NT2/D1 (cell line): ENCODE results near the gene LSP1.
A peak's percentile ranks its signal among the peaks of the same experiment; 100 is the strongest.

ENCODE experiments used
- DNase-seq: peaks from one replicate; pipeline ENCODE4 v3.0.0-alpha.2; 2011; ENCODE audit warnings: low read depth, low spot score
- H3K27me3 ChIP-seq: 2 replicates; pipeline ENCODE4 v1.6.0; 2011; ENCODE audit warnings: mild to moderate bottlenecking; ENCODE audit not compliant: insufficient read length, insufficient read depth
- H3K36me3 ChIP-seq: 2 replicates; pipeline ENCODE4 v1.6.1; 2011; ENCODE audit warnings: mild to moderate bottlenecking, low read length, mixed read lengths; ENCODE audit not compliant: insufficient read depth, insufficient read length
- H3K4me1 ChIP-seq: 2 replicates; pipeline ENCODE4 v1.5.1; 2011; ENCODE audit not compliant: insufficient read depth, insufficient read length
- H3K4me3 ChIP-seq: 2 replicates; pipeline ENCODE4 v1.5.1; 2011; ENCODE audit warnings: low read depth; ENCODE audit not compliant: insufficient read length
- H3K9ac ChIP-seq: 2 replicates; pipeline ENCODE4 v1.6.0; 2011; ENCODE audit warnings: low read depth; ENCODE audit not compliant: insufficient read length
- H3K9me3 ChIP-seq: 2 replicates; pipeline ENCODE4 v1.5.1; 2011; ENCODE audit warnings: mild to moderate bottlenecking, low read length; ENCODE audit not compliant: insufficient read depth
- SUZ12 ChIP-seq: IDR thresholded peaks from 2 replicates; pipeline ENCODE4 v1.6.1; 2011; ENCODE audit not compliant: insufficient read length, insufficient read depth; ENCODE audit errors: extremely low read depth
- YY1 ChIP-seq: IDR thresholded peaks from 2 replicates; pipeline ENCODE4 v1.6.1; 2011; ENCODE audit not compliant: insufficient read length, insufficient read depth
- ZNF274 ChIP-seq: IDR thresholded peaks from 2 replicates; pipeline ENCODE4 v1.6.1; 2011; ENCODE audit warnings: mild to moderate bottlenecking, low read depth, low read length

The LSP1 gene

GRCh38 chr11:1844221-1845094 lies 8.4 kb upstream of the LSP1 start:
- Histone ChIP-seq H3K4me1 (peaks cover 2% of the 10 kb centered on the region), H3K9ac (peak overlapping the region; percentile 34), H3K36me3 (no peaks in the 10 kb centered on the region), H3K9me3 (no peaks in the 10 kb centered on the region), H3K4me3 (no peak overlapping the region), H3K27me3 (no peaks in the 10 kb centered on the region)
- no peak for DNase-seq
- no peak for TF ChIP-seq ZNF274
- no peak for TF ChIP-seq YY1
- TF ChIP-seq SUZ12: no peak

GRCh38 chr11:1845095-1845429 lies 7.8 kb upstream of the LSP1 start:
- peaks cover 6% of the 10 kb centered on the region for H3K4me1 ChIP-seq
- TF ChIP-seq YY1 (no peak), SUZ12 (no peak), ZNF274 (no peak)
- no peak overlapping the region for H3K4me3 ChIP-seq
- H3K27me3 ChIP-seq: no peaks in the 10 kb centered on the region
- DNase-seq: no peak
- H3K9me3 ChIP-seq: no peaks in the 10 kb centered on the region
- H3K36me3 ChIP-seq: no peaks in the 10 kb centered on the region
- no peak overlapping the region for H3K9ac ChIP-seq

- no peak for DNase-seq
- TF ChIP-seq SUZ12: no peak
- TF ChIP-seq YY1: no peak
- no peak for TF ChIP-seq ZNF274
- Histone ChIP-seq H3K4me3 (no peak overlapping the region), H3K9ac (no peak overlapping the region), H3K36me3 (no peaks in the 10 kb centered on the region), H3K27me3 (no peaks in the 10 kb centered on the region), H3K9me3 (no peaks in the 10 kb centered on the region), H3K4me1 (peaks cover 6% of the 10 kb centered on the region)
Measured at GRCh38 chr11:1845561-1846452, 7.1 kb upstream of the LSP1 start.

GRCh38 chr11:1846453-1846932 lies 6.4 kb upstream of the LSP1 start:
- H3K4me3 ChIP-seq: no peak overlapping the region
- H3K27me3 ChIP-seq: no peaks in the 10 kb centered on the region
- TF ChIP-seq SUZ12 (no peak), ZNF274 (no peak), YY1 (no peak)
- H3K9me3 ChIP-seq: no peaks in the 10 kb centered on the region
- H3K36me3 ChIP-seq: no peaks in the 10 kb centered on the region
- DNase-seq: no peak
- peaks cover 8% of the 10 kb centered on the region for H3K4me1 ChIP-seq
- no peak overlapping the region for H3K9ac ChIP-seq

GRCh38 chr11:1847006-1847735 lies 5.7 kb upstream of the LSP1 start:
- H3K27me3 ChIP-seq: no peaks in the 10 kb centered on the region
- H3K9me3 ChIP-seq: no peaks in the 10 kb centered on the region
- H3K9ac ChIP-seq: no peak overlapping the region
- no peak overlapping the region for H3K4me3 ChIP-seq
- H3K4me1 ChIP-seq: peaks cover 8% of the 10 kb centered on the region
- H3K36me3 ChIP-seq: no peaks in the 10 kb centered on the region
- no peak for DNase-seq
- TF ChIP-seq SUZ12 (no peak), YY1 (no peak), ZNF274 (no peak)

- TF ChIP-seq SUZ12 (no peak), YY1 (no peak), ZNF274 (no peak)
- Histone ChIP-seq H3K9ac (no peak overlapping the region), H3K36me3 (no peaks in the 10 kb centered on the region), H3K27me3 (no peaks in the 10 kb centered on the region), H3K4me3 (no peak overlapping the region), H3K9me3 (no peaks in the 10 kb centered on the region), H3K4me1 (peaks cover 9% of the 10 kb centered on the region)
- DNase-seq: no peak
Measured at GRCh38 chr11:1847926-1848639, 4.8 kb upstream of the LSP1 start.
